AG20443 (cell line): ENCODE data around the gene S100A7A.
A peak's percentile ranks its signal among the peaks of the same experiment; 100 is the strongest.
"Not testable (repeated sequence)": the region's sequence is repeated elsewhere in the genome, so short reads cannot be mapped to it uniquely, and the experiment has no call there.

ENCODE experiments used
- DNase-seq: peaks from one replicate; pipeline ENCODE4 v3.0.0; 2012; ENCODE audit warnings: low spot score, mixed read lengths

Gene S100A7A

DNA sequence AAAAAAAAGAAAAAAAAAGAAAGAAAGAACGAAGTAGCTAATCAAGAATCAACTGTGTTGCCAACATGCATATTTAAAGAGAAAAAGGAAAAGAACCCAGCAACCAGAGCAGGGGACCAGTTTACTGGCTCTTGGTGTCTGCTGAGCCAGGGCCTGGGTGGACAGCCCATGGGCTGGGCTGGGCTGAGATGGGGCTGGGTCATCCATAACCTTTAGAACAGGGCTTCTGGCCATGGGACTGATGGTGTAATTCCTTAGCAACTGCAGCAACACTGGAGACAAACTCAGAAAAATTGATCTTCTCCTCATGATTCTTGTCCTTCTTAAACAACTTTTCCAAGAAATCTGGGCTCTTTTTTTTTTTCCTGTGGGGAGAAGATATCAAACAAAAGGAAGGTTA lies 10.5 kb downstream of the S100A7A start:
- DNase-seq: no peak

DNA sequence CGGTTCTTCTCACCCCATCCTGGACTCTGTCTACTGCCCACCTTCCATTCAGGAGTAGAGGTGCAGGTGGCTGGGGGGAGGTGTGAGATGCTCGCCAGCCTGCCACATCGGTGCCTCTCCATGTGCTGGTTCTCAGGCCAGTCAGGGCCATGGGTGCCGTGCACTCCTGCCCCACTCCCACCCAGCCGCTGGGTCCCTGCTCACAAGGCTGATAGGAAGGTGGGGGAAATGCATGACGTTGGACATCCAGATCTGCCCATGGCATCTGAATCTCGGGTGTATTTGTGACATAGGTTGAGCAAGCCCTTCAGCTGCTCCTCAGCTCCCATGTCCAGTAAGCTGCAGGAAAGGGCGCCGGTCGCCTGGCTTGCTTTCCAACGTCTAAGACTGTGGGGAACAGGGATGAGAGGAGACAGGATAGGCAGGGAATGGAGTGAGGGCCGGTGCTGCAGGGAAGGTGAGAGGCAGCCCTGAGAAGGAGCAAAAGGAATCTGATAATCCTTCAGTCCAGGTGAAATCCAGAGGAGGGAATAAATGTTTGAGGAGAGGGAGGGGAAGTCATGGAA lies 11.8 kb downstream of the S100A7A start:
- no peak for DNase-seq

DNA sequence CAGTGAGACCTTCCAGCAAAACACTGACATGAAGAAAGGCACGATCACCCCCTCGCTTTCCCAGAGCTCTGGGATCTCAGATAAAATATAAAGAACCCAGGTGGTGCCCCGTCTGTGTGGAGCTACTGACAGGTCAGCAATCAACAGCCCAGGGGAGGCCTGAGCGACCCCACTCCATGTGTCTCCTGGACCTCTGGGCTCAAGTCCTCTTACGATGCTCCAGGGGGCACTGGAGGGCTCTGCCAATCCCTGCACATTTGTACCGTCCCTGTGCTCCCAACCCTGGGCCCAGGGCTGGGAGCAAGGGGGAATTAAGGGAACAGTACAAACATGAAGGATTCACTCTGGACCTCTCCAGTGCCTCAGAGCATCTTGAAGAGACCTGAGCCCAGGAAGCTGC lies 12.5 kb downstream of the S100A7A start:
- no peak for DNase-seq

DNA sequence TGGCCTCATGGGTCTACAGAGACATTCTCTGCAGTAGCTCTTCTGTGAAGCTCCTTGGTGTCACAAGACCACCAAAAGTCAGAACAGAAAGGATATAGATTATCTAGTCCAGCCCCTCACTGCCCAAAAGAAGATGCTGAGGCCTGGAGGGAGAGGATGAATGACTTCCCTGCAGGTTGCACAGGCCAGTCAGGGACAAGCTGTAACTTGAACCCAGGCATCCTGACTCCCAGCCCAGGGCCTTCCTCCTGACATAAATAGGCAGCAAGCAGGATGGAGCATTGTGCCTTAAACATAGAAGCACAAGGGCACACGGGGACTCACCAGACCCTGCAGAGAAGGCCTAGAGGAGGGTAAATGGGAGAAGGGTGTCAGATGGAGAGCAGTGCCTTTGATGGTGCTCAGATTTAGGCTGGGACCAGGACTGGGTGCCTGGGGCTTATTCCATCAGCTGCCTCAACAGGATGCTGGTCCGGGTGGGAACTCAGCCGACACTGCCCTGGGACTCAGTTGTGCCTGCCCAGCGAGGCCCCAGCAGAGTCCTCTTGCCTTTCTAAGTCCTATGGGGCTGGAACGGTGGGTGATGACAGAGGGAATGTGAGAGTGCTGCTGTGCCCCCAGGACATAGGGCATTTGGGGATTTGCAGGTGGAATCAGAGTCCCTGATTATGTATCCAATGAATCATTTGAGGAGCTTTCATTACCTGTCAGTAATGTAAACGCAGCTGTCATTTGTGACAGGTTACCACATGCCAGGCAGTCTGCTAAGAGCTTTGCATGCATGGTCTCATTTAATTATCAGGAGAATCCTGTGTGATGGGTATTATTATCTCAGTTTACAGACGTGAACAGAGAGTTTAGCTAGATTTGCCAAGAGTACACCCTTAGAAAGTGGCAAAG lies 13.2 kb downstream of the S100A7A start:
- DNase-seq: no peak

DNA sequence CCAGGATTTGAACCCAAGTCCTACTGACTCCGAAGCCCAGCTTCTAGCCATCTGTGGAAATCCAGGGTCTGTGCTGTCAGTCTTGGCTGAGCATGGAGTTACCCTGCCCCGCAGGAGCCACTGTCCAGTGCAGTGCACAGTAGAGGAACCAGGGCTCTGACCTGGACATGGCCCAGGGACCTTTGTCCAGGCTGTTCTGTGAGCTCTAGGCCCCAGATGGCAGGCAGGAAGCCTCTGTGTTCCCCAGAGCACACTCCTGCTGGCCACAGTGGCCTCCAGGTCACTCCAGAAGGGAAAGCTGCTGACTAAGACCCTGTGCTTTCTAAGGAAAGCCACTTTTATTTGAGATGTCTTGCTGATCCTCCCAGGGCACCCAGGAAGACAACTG lies 13.8 kb downstream of the S100A7A start:
- DNase-seq: no peak

DNA sequence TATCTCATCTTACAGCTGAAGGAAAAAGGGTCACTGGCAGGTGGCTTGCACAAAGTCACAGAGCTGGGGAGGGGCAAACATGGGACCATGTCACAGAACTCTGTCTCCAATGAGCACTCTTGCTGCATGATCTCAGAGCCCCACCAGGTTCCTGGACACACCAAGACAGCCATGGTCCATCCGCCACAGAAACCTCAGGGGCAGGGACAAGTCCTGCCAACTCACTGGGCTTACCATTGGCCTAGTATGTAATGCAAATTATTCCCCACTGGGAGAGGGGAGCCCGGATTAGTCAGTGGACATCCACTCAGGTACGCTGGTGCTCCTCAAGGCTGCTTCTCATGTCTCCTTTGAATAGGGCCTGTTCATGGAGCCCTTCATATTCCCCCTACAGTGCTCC lies 14.2 kb downstream of the S100A7A start:
- DNase-seq: no peak

DNA sequence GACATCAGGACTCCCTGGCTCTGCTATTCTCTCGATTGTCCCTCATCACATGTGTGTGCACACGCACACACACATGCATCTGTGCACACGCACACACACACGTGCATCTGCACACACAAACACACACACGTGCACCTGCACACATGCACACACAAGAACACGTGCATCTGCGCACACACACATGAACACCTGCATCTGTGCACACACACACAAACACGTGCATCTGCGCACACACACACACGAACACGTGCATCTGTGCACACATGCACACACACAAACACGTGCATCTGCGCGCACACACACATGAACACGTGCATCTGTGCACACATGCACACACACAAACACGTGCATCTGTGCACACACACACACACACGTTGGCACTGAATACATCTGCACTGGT lies 14.7 kb downstream of the S100A7A start:
- DNase-seq: no peak

DNA sequence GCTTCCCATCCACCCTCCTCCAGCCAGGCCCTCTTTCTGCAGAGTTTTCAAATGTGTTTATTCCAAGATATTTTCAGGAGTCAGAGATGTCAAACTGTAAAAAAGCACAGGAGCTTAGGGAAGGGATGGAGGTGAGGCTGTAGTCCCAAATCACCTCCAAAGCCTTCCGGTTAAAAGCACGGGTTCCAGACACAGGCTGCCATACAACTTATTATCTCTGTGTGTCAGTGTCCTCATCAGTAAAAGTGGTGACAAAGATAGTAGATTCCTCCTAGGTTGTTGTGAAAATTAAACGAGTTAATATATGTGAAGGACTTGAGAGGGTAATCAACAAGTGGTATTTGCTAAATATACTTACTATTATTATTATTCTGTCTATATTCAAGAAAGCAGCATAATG lies 15.1 kb downstream of the S100A7A start:
- DNase-seq: no peak

DNA sequence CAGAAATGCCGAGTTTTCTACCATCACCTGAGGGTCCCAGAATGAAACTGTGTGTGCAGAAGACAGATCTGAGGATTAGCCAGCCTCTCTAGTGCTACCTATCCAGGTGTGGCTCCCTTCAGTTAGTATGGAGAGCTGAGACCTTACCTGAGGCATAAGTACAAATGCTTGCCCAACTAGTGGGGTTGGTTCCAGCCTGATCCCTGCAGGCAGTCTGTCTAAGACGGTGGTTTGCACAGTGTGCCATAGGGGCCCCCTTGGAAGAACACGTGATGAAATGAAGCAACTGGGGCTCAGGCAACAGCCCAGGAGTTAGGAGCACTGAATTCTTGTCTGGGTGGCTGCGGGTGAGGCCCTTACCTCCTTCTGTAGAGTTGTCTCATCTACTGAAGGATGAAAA lies 15.6 kb downstream of the S100A7A start:
- DNase-seq: peak; percentile 2

DNA sequence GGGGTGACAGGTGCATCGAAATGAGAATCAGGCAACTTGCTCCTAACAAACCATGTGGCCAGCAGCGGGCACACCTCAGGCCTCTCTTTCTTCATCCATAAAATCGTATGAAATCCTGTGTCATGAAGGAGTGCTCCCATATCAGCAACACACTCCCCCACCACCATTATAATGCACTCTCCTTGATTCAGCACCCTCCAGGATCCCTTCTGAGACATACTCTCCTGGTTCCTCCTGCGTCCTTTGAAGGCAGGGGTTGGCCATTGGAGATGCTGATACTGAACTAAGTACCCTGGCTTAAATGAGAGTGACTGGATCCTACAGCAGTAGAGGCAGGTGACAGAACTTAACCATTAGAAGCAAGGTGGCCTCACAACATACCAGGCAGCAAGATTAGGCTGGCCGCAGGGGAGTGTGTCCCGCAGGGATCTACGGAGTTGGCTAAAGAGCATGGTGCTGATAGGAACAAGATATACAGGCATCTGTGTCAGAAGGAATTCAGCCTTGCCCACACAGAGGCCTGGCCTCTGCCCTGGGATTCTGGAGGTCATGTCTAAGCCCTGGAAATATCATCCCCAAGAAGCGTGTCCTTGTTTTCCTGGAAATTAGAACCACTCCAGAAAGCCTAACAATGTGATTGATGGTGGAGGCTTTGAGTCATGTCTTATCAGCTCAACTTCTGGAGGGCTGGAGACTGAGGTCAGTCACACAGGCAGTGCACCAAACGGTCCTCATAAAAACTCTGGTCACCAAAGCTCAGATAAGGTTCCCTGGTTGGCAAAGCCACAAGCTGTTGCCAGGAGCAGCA lies 16.8 kb downstream of the S100A7A start:
- peak; percentile 4 for DNase-seq

DNA sequence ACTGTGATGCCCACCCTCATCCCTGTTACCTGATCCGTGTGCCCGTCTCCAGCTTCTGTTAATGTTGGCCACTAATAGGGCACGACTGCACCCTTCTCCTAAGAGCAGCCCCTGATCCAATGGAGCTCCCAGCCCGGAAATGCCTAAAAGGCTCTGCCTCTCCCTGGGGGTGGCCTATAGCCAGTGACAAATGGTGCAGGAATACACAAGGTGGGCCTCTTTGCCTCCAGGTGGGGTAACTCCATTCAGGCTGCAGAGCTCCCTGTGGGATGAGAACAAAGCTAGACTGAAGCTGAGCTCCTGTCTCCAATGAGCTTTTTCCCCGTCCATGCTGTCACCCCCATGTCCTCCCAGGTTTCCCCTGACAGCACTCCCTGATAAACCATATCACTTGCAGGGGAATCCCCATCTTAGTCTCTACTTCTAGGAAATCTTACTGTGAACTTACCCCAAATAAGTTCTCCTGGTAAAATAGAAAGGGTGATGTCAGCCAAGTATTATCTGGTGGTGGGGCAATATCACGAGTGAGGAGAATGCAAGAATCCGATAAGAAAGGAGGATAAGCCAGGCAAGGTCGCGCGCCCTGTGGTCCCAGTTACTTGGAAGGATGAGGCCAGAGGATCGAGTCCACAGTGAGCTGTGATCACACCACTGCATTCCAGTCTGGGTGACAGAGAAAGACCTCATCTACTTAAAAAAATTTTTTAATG lies 18.6 kb downstream of the S100A7A start:
- DNase-seq: no peak

DNA sequence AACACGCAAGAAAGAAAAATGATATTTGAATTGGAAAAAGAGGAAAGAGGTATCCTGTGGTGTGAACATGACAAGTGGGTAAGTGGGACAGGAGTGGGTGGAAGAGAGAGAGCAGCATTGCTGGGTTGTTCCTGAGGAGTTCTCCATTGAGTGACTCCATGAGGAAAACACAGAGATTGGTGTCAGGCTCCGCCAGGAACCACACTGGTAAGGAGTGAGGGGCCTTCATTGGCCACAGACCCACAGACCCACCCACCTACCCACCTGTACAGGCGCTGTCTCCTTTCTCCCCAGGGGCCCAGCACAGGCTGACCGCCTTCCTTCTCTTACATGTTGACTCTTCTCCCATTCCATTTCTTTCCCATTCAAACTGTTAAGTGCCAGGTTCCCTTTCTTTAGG lies 20.9 kb downstream of the S100A7A start:
- no peak for DNase-seq

DNA sequence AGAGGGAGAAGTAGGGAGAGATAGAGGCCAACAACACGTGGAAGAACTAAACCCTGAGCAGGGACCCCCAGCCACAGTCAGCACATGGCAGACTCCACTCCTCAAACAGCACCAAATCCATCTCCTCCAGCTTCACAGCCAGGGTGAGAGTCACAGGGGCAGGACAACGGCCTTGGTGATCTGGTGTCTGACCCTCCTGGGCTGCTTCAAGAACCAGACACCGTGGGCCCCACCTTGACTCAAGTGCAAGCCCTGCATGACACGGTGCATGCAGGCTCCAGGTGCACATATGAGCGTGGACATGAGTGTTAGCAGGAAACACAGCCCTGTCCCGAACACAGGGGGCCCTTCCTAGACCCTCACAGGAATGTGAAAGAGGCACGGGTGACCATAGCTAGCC lies 22.3 kb downstream of the S100A7A start:
- DNase-seq: no peak

DNA sequence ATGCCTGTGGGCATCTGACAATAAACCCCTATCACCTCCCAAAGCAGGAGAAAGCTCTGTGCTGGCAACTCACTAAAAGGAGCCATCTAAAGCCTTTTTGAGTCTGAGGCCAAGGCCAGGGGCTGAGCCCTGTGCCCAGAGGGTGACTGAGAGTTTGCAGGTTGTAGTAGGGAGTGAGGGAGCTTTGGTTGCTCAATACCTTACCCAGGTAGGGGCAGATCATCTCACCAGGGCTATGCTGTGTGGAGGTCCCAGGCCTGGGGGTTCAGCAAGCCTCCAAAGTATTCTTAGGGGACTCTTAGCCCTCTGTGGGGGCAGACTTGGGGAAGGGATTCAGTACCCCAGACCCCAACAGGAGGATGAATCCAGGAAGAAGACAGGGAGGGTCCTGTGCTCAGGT lies 23.0 kb downstream of the S100A7A start:
- no peak for DNase-seq

DNA sequence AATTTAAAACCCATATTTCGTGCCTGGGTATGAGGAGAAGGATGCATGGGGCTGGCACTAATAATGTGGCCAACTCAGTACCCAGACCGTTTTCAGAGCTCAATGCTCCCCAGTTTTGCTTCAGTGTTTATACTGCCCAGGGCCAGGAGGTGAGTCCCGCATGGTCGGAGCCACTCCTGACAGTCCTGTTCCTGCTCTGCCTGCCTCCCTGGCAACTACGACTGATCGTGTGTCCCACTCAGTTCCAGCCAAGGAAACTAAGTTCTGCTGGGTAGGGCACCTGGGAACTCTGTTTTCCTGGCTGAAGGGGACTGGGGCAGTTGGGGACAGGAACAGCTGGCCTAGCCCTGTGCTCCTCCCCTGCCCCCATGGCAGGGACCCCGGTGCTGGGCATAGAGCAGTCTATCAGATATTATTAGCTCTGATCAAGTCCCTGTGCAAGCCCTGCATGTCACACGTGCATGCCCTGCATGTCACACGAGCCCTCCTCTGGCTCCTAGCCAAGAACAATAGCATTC lies 25.0 kb downstream of the S100A7A start:
- DNase-seq: no peak

DNA sequence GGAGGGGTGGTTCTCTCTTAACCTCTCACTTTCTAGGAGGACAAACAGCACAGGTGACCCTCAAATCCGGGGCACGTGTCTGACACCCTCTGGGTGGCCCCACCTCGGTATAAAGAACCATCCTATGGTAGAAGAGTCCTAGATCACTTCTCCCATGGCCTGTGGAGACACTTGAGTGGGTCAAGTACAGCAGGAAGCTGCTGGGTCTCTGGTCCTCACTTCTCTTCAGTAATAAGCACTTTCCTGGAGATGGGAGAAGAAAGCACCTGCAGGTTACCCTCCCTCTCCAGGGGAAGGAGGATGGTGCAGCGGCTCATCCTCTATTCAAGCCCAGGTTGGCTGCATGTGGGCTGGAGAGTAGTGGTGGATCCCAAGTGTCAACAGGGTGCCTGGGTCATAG lies 27.2 kb downstream of the S100A7A start:
- no peak for DNase-seq

DNA sequence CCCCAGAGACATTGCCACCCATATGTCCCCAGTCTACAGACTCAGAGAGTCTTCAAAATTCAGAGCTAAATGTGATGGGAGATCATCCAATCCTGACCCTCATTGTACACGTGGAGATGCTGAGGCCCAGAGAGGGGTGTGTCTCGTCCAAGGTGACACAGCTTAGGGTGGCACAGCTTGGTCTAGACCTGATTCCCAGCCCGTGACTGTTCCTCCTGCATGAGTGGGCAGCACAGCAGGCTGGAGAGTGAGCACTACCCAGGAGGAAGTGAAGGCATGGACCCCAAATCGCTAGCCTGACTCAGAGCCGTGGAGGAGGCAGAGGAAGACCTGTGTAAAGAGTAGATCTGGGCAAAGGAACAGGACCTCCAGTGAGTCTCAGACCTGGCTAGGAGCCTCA lies 27.8 kb downstream of the S100A7A start:
- DNase-seq: no peak

DNA sequence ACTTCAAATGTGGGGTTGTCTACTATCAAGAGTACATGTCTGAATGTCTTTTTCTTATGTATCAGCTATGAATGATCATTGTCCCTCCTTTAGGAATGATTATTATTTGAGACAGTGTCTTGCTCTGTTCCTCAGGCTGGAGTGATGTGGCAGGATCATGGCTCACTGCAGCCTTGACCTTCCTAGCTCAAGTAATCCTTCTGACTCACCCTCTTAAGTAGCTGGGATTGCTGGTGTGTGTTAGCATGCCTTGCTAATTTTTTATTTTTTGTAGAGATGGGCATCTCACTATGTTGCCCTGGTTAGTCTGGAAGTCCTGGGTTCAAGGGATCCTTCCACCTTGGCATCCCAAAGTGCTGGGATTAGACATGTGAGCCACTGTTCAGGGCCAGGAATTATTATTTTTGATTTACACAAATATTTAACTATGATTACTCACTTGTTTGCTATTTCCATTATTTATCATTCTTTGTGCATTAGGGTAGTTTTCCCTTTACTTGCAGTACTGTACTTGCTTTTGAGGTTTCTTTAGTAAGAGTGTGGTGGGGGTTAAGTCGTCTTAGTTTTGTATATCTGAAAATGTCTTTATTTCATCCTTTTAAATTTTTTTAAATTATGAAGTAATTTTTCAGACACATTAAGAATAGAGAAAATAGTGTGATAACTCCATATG lies 31.3 kb downstream of the S100A7A start:
- no peak for DNase-seq

DNA sequence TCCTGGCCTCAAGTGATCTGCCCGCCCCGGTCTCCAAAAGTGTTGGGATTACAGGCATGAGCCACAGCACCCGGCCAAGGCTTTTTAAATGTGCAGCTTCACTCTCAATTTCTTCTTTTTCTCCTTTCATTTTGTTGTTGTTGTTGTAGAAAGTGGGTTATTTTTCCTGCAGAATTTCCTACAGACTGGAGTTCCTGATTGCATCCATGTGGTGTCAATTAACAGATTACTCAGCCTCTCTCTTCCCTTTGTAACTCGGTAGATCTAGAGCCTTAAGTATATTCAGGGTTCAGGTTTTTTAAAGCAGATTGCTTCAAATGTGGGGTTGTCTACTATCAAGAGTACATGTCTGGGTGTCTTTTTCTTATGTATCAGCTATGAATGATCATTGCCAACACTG lies 32.5 kb downstream of the S100A7A start:
- not testable (repeated sequence) for DNase-seq

DNA sequence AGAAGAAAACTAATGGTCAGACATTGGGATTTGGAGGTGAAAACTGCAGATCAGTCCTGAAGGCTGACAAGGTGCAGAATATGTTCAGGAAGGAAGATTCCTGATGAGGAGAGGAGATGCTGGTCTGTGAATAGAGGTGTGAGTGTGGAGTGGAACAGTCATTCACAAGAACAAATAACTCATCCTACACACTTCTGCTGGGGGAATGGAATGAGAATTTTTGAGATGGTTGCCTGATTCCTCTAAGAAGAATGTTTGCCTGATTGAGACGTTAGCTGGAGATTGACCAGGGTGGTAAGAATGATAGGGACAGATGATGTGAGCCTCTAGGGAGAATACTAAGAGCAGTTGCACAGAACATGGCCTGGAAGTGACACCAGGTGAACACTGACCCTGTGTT lies 40.1 kb downstream of the S100A7A start:
- DNase-seq: no peak

DNA sequence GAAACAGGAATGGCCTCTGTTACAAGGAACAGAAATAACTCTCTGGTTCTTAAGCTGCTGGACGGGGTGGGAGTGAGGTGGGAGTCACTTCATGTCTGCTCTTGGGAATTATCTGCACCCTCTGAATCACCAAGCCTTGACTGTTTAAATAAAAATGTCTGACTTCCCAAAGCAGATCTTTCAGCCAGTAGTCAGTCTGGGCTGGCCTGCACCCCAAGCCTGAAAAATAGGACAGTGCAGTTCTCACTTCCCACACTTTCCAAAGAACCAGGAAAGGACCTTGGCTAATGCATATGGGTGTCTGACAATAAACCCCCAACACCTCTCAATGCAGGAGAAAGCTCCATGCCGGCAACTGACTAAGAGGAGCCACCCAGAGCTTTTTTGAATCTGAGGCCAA lies 43.3 kb downstream of the S100A7A start:
- no peak for DNase-seq

DNA sequence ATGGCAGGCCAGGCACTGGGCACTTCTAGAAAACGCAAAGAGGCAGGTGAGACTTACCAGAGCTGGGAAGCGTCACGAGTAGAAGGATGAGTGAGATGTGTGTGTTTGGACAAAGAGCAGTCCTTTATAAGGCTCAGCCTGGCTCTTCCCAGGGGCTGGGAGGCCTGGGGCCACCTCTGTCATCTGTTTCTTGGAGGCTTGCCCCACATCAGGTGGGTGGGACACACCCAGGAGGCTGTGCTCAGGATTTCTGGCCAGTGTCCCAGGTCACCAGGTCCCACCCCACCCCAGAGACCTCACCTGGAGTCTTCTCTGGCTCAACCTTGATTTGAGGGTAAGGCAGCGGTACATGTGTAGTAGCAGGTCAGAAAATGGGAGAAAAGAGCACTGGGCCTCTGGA lies 44.2 kb downstream of the S100A7A start, which contains the start of gene S100A7:
S100A7 (minus strand) TSS at position 101 of the 400 bp plus-strand sequence. CDS start 1,638 bp downstream, outside the sequence.
- DNase-seq: no peak
